ENCODE results near the gene TRIP12. TPM values are rescaled to one million over a fixed set of nuclear protein-coding genes. Genes with fewer than 3 reads are reported as not detected.

Gene TRIP12
- total and polyA plus RNA-seq, 2 of the 13 experiments (the other 11 are each of a cell fraction or from before 2014, with no cell fraction given), result 72.1 to 153 TPM

DNA sequence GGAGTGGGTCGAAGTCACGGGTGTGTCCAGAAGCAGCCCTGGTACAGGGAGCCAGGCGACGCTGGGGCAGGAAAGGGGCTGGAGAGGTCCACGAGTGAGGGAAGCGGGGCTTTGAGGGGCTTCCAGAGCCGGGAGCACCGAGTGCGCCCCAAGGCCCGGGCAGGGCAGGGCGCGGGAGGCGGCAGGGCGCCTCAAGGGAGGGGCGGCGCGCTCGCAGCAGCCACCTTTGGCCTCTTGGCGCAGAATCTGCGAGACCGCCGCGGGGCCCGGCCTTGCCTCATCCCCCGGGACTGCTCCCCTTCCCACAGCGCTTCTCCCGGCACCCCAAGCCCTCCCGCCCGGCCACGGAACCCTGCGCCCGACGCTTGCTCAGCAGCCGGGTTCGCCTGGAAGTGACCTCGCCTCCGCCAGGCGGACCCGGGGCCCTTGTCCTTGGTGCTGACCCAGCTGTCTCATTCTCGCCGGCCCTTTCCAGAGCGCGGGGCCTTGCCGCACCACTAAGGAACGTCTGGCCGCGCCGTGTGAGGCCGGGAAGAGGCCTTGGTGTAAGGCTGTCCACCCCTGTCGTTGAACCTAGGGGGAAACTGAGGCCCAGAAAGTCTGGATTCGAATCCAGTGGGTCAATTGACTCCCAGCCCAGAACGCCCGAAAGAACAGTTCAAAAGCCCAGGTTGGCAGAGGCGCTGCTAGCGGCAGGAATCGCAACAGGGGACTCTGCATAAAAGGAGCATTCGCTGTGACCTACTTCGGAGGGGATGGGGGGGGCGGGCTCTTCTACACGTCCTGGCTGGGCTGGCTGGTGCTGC, 206.9 kb downstream of the TRIP12 start (continued):
- no peak for TF ChIP-seq ZMAT5 (CRISPR knock-in tag; IDR thresholded peaks at IDR 0.05; ENCODE audit: borderline replicate concordance, low read depth)
- TF ChIP-seq GATA4 (IDR thresholded peaks at IDR 0.05; ENCODE audit: borderline replicate concordance, low read depth), result no peak
- peak; percentile 70; the same call in 1 of the 2 replicates for TF ChIP-seq ZNF12 (CRISPR knock-in tag; IDR thresholded peaks at IDR 0.05)
- TF ChIP-seq ZMYM4 (CRISPR knock-in tag; IDR thresholded peaks at IDR 0.05), result no peak
- TF ChIP-seq, protein P1, sequence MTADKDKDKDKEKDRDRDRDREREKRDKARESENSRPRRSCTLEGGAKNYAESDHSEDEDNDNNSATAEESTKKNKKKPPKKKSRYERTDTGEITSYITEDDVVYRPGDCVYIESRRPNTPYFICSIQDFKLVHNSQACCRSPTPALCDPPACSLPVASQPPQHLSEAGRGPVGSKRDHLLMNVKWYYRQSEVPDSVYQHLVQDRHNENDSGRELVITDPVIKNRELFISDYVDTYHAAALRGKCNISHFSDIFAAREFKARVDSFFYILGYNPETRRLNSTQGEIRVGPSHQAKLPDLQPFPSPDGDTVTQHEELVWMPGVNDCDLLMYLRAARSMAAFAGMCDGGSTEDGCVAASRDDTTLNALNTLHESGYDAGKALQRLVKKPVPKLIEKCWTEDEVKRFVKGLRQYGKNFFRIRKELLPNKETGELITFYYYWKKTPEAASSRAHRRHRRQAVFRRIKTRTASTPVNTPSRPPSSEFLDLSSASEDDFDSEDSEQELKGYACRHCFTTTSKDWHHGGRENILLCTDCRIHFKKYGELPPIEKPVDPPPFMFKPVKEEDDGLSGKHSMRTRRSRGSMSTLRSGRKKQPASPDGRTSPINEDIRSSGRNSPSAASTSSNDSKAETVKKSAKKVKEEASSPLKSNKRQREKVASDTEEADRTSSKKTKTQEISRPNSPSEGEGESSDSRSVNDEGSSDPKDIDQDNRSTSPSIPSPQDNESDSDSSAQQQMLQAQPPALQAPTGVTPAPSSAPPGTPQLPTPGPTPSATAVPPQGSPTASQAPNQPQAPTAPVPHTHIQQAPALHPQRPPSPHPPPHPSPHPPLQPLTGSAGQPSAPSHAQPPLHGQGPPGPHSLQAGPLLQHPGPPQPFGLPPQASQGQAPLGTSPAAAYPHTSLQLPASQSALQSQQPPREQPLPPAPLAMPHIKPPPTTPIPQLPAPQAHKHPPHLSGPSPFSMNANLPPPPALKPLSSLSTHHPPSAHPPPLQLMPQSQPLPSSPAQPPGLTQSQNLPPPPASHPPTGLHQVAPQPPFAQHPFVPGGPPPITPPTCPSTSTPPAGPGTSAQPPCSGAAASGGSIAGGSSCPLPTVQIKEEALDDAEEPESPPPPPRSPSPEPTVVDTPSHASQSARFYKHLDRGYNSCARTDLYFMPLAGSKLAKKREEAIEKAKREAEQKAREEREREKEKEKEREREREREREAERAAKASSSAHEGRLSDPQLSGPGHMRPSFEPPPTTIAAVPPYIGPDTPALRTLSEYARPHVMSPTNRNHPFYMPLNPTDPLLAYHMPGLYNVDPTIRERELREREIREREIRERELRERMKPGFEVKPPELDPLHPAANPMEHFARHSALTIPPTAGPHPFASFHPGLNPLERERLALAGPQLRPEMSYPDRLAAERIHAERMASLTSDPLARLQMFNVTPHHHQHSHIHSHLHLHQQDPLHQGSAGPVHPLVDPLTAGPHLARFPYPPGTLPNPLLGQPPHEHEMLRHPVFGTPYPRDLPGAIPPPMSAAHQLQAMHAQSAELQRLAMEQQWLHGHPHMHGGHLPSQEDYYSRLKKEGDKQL (CRISPR knock-in tag; IDR thresholded peaks at IDR 0.05; ENCODE audit: low read depth), result no peak
- no peak for TF ChIP-seq HNRNPL (IDR thresholded peaks at IDR 0.05; ENCODE audit: low read depth, low read length)
- peak; percentile 88 for TF ChIP-seq ZNF124 (CRISPR knock-in tag; IDR thresholded peaks at IDR 0.05)
- peak; percentile 23; the same call in 1 of the 2 replicates for TF ChIP-seq SIX4 (CRISPR knock-in tag; IDR thresholded peaks at IDR 0.05)
- no peak for TF ChIP-seq ELF1 (CRISPR knock-in tag; IDR thresholded peaks at IDR 0.05)
- peak; percentile 53; the same call in 1 of the 2 replicates for TF ChIP-seq ZNF274 (CRISPR knock-in tag; IDR thresholded peaks at IDR 0.05)
- TF ChIP-seq ZNF784 (CRISPR knock-in tag; IDR thresholded peaks at IDR 0.05; ENCODE audit: borderline replicate concordance), result no peak
- TF ChIP-seq KDM5B (CRISPR knock-in tag; IDR thresholded peaks at IDR 0.05; ENCODE audit: borderline replicate concordance), result peak; percentile 75; the same call in 1 of the 2 replicates
- TF ChIP-seq SMAD9 (CRISPR knock-in tag; IDR thresholded peaks at IDR 0.05), result no peak
- no peak; the same call in 1 of the 2 replicates for TF ChIP-seq ATF2 (CRISPR knock-in tag; IDR thresholded peaks at IDR 0.05)
- TF ChIP-seq EEA1 (CRISPR knock-in tag; IDR thresholded peaks at IDR 0.05; ENCODE audit: borderline replicate concordance), result no peak
- no peak; the same call in 1 of the 2 replicates for TF ChIP-seq ETV5 (CRISPR knock-in tag; IDR thresholded peaks at IDR 0.05; ENCODE audit: borderline replicate concordance)
- no peak for TF ChIP-seq SP1 (IDR thresholded peaks at IDR 0.05)
- TF ChIP-seq SP1 (CRISPR knock-in tag; IDR thresholded peaks at IDR 0.05), result no peak
- no peak for TF ChIP-seq XBP1 (CRISPR knock-in tag; IDR thresholded peaks at IDR 0.05)
- no peak for TF ChIP-seq JUN (CRISPR knock-in tag; IDR thresholded peaks at IDR 0.05)
- TF ChIP-seq, protein P2, sequence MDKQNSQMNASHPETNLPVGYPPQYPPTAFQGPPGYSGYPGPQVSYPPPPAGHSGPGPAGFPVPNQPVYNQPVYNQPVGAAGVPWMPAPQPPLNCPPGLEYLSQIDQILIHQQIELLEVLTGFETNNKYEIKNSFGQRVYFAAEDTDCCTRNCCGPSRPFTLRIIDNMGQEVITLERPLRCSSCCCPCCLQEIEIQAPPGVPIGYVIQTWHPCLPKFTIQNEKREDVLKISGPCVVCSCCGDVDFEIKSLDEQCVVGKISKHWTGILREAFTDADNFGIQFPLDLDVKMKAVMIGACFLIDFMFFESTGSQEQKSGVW (CRISPR knock-in tag; IDR thresholded peaks at IDR 0.05; ENCODE audit: borderline replicate concordance), result no peak
- no peak for TF ChIP-seq MED13 (CRISPR knock-in tag; IDR thresholded peaks at IDR 0.05)
